GM18508 (cell line): Measurements from ENCODE around the gene SLC12A6.
"Not testable (repeated sequence)": the region's sequence is repeated elsewhere in the genome, so short reads cannot be mapped to it uniquely, and the experiment has no call there.

Experiments
- ATAC-seq: cut with Tn5 transposase; IDR thresholded peaks from one replicate; pipeline ENCODE4 v1.9.1; 2021; ENCODE audit warnings: moderate number of reproducible peaks; ENCODE audit not compliant: insufficient read depth, unreplicated experiment

SLC12A6 gene

GRCh38 chr15:34337557-34338306 lies at the start of gene SLC12A6:
SLC12A6 (minus strand) TSS chr15:34337781; CDS start chr15:34336680, 1,101 bp downstream.
- ATAC-seq, result peak; percentile 29

- ATAC-seq, result not testable (repeated sequence)
Observed at GRCh38 chr15:34381829-34382521, 44.4 kb upstream of the SLC12A6 start.

- not testable (repeated sequence) for ATAC-seq
Observed at GRCh38 chr15:34380491-34380890, 42.9 kb upstream of the SLC12A6 start.

- no peak for ATAC-seq
Observed at GRCh38 chr15:34376856-34377255, 39.3 kb upstream of the SLC12A6 start.

GRCh38 chr15:34375541-34375940 lies 38.0 kb upstream of the SLC12A6 start:
- ATAC-seq, result not testable (repeated sequence)

- ATAC-seq, result no peak
Observed at GRCh38 chr15:34374816-34375215, 37.2 kb upstream of the SLC12A6 start.

- no peak for ATAC-seq
Observed at GRCh38 chr15:34373951-34374350, 36.4 kb upstream of the SLC12A6 start.

- no peak for ATAC-seq
Observed at GRCh38 chr15:34370643-34371042, 33.1 kb upstream of the SLC12A6 start.

- no peak for ATAC-seq
Observed at GRCh38 chr15:34370129-34370528, 32.5 kb upstream of the SLC12A6 start.

- peak; percentile 58 for ATAC-seq
Observed at GRCh38 chr15:34367101-34368081, 29.8 kb upstream of the SLC12A6 start, which contains the start of gene LPCAT4. LPCAT4 (minus strand) TSS chr15:34367196; CDS start chr15:34367100, 96 bp downstream.

GRCh38 chr15:34366271-34367065 lies 28.9 kb upstream of the SLC12A6 start:
- ATAC-seq, result no peak

GRCh38 chr15:34365836-34366235 lies 28.3 kb upstream of the SLC12A6 start:
- no peak for ATAC-seq

GRCh38 chr15:34365091-34365825 lies 27.7 kb upstream of the SLC12A6 start:
- no peak for ATAC-seq

GRCh38 chr15:34364041-34364440 lies 26.5 kb upstream of the SLC12A6 start:
- no peak for ATAC-seq

GRCh38 chr15:34362047-34362773 lies 24.6 kb upstream of the SLC12A6 start:
- no peak for ATAC-seq

- no peak for ATAC-seq
Observed at GRCh38 chr15:34361278-34361677, 23.7 kb upstream of the SLC12A6 start.

GRCh38 chr15:34360298-34360697 lies 22.7 kb upstream of the SLC12A6 start:
- ATAC-seq, result no peak

GRCh38 chr15:34359416-34359815 lies 21.8 kb upstream of the SLC12A6 start:
- ATAC-seq, result no peak
